HUES48 (cell line): ENCODE data around the gene P2RY11.

ENCODE experiments used
- H3K27ac ChIP-seq: one replicate; pipeline ENCODE4 v1.7.0; 2013; ENCODE audit warnings: low read depth, low read length, inconsistent platforms
- H3K27me3 ChIP-seq: 2 replicates; pipeline ENCODE4 v1.6.1; 2013; ENCODE audit warnings: mild to moderate bottlenecking, low read length; ENCODE audit not compliant: control insufficient read depth, insufficient read depth
- H3K36me3 ChIP-seq: 2 replicates; pipeline ENCODE4 v1.6.1; 2013; ENCODE audit warnings: low read length; ENCODE audit not compliant: control insufficient read depth, insufficient read depth
- H3K4me1 ChIP-seq: 2 replicates; pipeline ENCODE4 v1.6.1; 2013; ENCODE audit warnings: mild to moderate bottlenecking, low read length; ENCODE audit not compliant: control insufficient read depth, insufficient read depth
- H3K4me3 ChIP-seq: 2 replicates; pipeline ENCODE4 v1.5.1; 2013; ENCODE audit warnings: mild to moderate bottlenecking, low read depth, low read length
- H3K9ac ChIP-seq: 2 replicates; pipeline ENCODE4 v1.6.1; 2013; ENCODE audit warnings: mild to moderate bottlenecking, low read depth, low read length, moderate library complexity
- H3K9me3 ChIP-seq: 2 replicates; pipeline ENCODE4 v1.6.1; 2013; ENCODE audit warnings: low read length; ENCODE audit not compliant: control insufficient read depth, insufficient read depth

The P2RY11 gene

GRCh38 chr19:10113964-10114650 lies 2.6 kb downstream of the P2RY11 start:
- H3K36me3 ChIP-seq, result peaks cover 68% of the 10 kb centered on the region

GRCh38 chr19:10114651-10115391 lies 3.3 kb downstream of the P2RY11 start:
- no peaks in the 10 kb centered on the region; the same call in 1 of the 2 replicates for H3K4me1 ChIP-seq
- H3K9ac ChIP-seq, result no peak overlapping the region
- no peaks in the 10 kb centered on the region for H3K9me3 ChIP-seq
- H3K36me3 ChIP-seq, result peaks cover 61% of the 10 kb centered on the region
- H3K27ac ChIP-seq, result peak overlapping the region; percentile 3
- H3K4me3 ChIP-seq, result no peak overlapping the region
- no peaks in the 10 kb centered on the region for H3K27me3 ChIP-seq

More at GRCh38 chr19:10113964-10114650, 2.6 kb downstream of the P2RY11 start:
- Histone ChIP-seq H3K9ac (no peak overlapping the region), H3K27me3 (no peaks in the 10 kb centered on the region), H3K27ac (no peak overlapping the region), H3K4me3 (no peak overlapping the region), H3K9me3 (no peaks in the 10 kb centered on the region), H3K4me1 (no peaks in the 10 kb centered on the region; the same call in 1 of the 2 replicates)

GRCh38 chr19:10115392-10116084 lies 4.0 kb downstream of the P2RY11 start:
- peaks cover 54% of the 10 kb centered on the region for H3K36me3 ChIP-seq
- H3K4me1 ChIP-seq, result no peaks in the 10 kb centered on the region; the same call in 1 of the 2 replicates
- no peaks in the 10 kb centered on the region for H3K27me3 ChIP-seq
- H3K4me3 ChIP-seq, result no peak overlapping the region
- no peaks in the 10 kb centered on the region for H3K9me3 ChIP-seq
- no peak overlapping the region for H3K9ac ChIP-seq
- no peak overlapping the region for H3K27ac ChIP-seq

- H3K36me3 ChIP-seq, result peaks cover 46% of the 10 kb centered on the region
- no peak overlapping the region for H3K27ac ChIP-seq
- no peaks in the 10 kb centered on the region for H3K27me3 ChIP-seq
- H3K9me3 ChIP-seq, result no peaks in the 10 kb centered on the region
- no peaks in the 10 kb centered on the region; the same call in 1 of the 2 replicates for H3K4me1 ChIP-seq
- no peak overlapping the region for H3K9ac ChIP-seq
- no peak overlapping the region for H3K4me3 ChIP-seq
These were observed 4.8 kb downstream of the P2RY11 start for GRCh38 chr19:10116085-10116865.

- no peaks in the 10 kb centered on the region; the same call in 1 of the 2 replicates for H3K4me1 ChIP-seq
- no peaks in the 10 kb centered on the region for H3K9me3 ChIP-seq
- H3K4me3 ChIP-seq, result no peak overlapping the region
- peaks cover 42% of the 10 kb centered on the region for H3K36me3 ChIP-seq
- no peak overlapping the region for H3K27ac ChIP-seq
- H3K9ac ChIP-seq, result no peak overlapping the region
- no peaks in the 10 kb centered on the region for H3K27me3 ChIP-seq
These were observed 5.5 kb downstream of the P2RY11 start for GRCh38 chr19:10116866-10117616.

GRCh38 chr19:10118960-10119359 lies 7.5 kb downstream of the P2RY11 start:
- Histone ChIP-seq H3K9ac (peak overlapping the region; percentile 96), H3K9me3 (no peaks in the 10 kb centered on the region), H3K27me3 (no peaks in the 10 kb centered on the region), H3K36me3 (peaks cover 40% of the 10 kb centered on the region), H3K4me3 (peak overlapping the region; percentile 98), H3K4me1 (no peaks in the 10 kb centered on the region), H3K27ac (no peak overlapping the region)

- Histone ChIP-seq H3K4me1 (no peaks in the 10 kb centered on the region), H3K27ac (no peak overlapping the region), H3K27me3 (no peaks in the 10 kb centered on the region), H3K36me3 (peaks cover 30% of the 10 kb centered on the region), H3K9me3 (no peaks in the 10 kb centered on the region), H3K9ac (no peak overlapping the region), H3K4me3 (no peak overlapping the region)
These were observed 9.2 kb downstream of the P2RY11 start for GRCh38 chr19:10120538-10121189.

GRCh38 chr19:10122045-10122444 lies 10.6 kb downstream of the P2RY11 start:
- H3K4me1 ChIP-seq, result no peaks in the 10 kb centered on the region
- H3K4me3 ChIP-seq, result no peak overlapping the region
- H3K9me3 ChIP-seq, result no peaks in the 10 kb centered on the region
- no peaks in the 10 kb centered on the region for H3K27me3 ChIP-seq
- no peak overlapping the region for H3K27ac ChIP-seq
- H3K36me3 ChIP-seq, result peaks cover 25% of the 10 kb centered on the region
- no peak overlapping the region for H3K9ac ChIP-seq

GRCh38 chr19:10124429-10124828 lies 12.9 kb downstream of the P2RY11 start:
- Histone ChIP-seq H3K9ac (no peak overlapping the region), H3K27ac (no peak overlapping the region), H3K4me3 (no peak overlapping the region), H3K36me3 (peaks cover 16% of the 10 kb centered on the region), H3K27me3 (no peaks in the 10 kb centered on the region), H3K9me3 (no peaks in the 10 kb centered on the region), H3K4me1 (no peaks in the 10 kb centered on the region)
